GM06990 (cell line): Measurements from ENCODE around the gene DHRS13.

Source experiments
- DNase-seq: peaks from one replicate; pipeline ENCODE4 v3.0.0-alpha.2; 2011; ENCODE audit not compliant: insufficient read length; ENCODE audit errors: extremely low read depth
- H3K27me3 ChIP-seq: replicated peaks from 2 replicates; pipeline ENCODE4 v1.6.0; 2011; ENCODE audit warnings: low read length; ENCODE audit not compliant: control insufficient read depth, insufficient read depth
- H3K36me3 ChIP-seq: 2 replicates; pipeline ENCODE4 v1.5.1; 2011; ENCODE audit warnings: low read length; ENCODE audit not compliant: control insufficient read depth, insufficient read depth
- H3K4me3 ChIP-seq: replicated peaks from 2 replicates; pipeline ENCODE4 v1.5.1; 2011; ENCODE audit warnings: low read depth, mild to moderate bottlenecking, control low read depth, low read length
- TF ChIP-seq, protein P1 (sequence below): IDR thresholded peaks from 2 replicates; pipeline ENCODE4 v1.5.1; 2011; ENCODE audit warnings: low read length, control low read depth, mild to moderate bottlenecking, inconsistent platforms; ENCODE audit not compliant: insufficient read depth, poor library complexity, severe bottlenecking

Gene DHRS13

DNA sequence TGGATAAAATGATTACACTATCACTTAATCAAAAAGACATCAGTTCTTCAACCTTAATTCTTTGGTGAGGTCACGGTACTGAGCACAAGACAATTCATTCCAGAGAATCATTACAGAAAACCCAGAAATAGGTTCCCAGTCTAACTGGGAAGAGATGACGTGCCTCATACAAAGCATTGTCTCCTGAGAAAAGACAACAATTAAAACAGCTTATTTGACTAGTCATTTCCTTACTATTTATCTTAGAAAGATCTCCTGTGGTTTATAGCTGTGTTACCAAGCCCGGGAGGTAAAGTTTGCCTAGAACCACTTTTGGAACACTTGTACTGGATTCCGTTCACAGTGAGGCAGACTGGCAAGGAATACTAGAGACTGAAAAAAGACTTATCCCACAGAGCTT lies 43.4 kb upstream of the DHRS13 start:
- TF ChIP-seq, protein P1, sequence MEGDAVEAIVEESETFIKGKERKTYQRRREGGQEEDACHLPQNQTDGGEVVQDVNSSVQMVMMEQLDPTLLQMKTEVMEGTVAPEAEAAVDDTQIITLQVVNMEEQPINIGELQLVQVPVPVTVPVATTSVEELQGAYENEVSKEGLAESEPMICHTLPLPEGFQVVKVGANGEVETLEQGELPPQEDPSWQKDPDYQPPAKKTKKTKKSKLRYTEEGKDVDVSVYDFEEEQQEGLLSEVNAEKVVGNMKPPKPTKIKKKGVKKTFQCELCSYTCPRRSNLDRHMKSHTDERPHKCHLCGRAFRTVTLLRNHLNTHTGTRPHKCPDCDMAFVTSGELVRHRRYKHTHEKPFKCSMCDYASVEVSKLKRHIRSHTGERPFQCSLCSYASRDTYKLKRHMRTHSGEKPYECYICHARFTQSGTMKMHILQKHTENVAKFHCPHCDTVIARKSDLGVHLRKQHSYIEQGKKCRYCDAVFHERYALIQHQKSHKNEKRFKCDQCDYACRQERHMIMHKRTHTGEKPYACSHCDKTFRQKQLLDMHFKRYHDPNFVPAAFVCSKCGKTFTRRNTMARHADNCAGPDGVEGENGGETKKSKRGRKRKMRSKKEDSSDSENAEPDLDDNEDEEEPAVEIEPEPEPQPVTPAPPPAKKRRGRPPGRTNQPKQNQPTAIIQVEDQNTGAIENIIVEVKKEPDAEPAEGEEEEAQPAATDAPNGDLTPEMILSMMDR, result no peak
- H3K4me3 ChIP-seq, result peak overlapping the region; percentile 27; the same call in 1 of the 2 replicates
- no peak for DNase-seq
- no peaks in the 10 kb centered on the region; the same call in 1 of the 2 replicates for H3K36me3 ChIP-seq
- no peaks in the 10 kb centered on the region for H3K27me3 ChIP-seq

DNA sequence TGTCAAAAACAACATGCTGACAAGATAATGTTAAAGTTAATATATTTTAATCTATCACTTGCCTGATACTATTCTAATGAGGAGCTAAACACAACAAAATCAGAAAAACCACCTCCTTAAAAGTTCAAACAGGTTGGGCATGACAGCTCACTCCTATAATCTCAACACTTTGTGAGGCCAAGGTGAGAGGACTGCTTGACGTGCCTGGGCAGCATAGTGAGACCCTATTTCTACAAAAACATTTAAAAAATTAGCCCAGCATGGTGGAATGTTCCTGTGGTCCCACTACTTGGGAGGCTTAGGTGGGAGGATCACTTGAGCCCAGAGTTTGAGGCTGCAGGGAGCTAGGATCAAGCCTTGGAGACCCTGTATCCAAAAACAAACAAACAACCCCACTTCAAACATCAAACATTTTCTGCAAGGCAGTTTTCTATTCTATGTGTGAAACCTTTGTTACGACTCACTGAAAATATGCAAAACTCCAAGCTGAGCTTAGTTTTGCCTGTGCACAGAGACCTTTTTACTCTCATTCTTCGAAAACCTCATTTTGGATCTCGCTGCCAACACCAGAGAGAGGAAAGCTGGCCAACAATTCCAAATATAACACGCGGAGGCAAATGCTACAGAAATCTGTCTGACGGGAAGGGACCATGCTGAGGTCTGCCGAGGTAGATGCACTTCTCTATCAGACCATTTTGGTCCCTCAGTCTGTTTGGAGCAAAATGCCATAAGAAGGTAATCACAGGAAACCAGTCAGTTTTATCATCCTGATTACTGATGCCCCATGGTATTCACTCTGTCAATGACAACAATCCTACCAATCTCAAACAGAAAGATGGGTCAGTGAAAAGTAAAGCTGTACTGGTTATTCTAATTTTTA lies 42.2 kb upstream of the DHRS13 start:
- no peaks in the 10 kb centered on the region; the same call in 1 of the 2 replicates for H3K36me3 ChIP-seq
- DNase-seq, result no peak
- H3K4me3 ChIP-seq, result peak overlapping the region; percentile 27
- TF ChIP-seq, protein P1, result no peak
- no peaks in the 10 kb centered on the region for H3K27me3 ChIP-seq

DNA sequence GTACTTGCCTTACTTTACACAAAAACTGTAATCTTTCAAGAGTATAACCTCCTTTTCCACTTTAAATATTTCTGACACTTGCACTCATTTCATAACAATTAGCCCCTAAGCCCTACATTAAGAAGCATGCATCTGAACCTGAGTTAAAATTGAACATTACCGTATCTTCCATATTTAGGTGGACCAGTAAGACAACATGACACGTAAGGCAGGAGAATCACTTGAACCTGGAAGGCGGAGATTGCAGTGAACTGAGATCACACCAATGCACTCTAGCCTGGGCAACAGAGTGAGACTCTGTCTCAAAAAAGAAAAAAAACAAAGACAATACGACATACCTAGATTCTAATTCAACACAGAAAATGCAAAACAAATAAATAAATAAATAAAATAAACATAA lies 41.5 kb upstream of the DHRS13 start:
- H3K27me3 ChIP-seq, result no peaks in the 10 kb centered on the region
- TF ChIP-seq, protein P1, result no peak
- H3K36me3 ChIP-seq, result no peaks in the 10 kb centered on the region; the same call in 1 of the 2 replicates
- H3K4me3 ChIP-seq, result no peak overlapping the region
- no peak for DNase-seq

DNA sequence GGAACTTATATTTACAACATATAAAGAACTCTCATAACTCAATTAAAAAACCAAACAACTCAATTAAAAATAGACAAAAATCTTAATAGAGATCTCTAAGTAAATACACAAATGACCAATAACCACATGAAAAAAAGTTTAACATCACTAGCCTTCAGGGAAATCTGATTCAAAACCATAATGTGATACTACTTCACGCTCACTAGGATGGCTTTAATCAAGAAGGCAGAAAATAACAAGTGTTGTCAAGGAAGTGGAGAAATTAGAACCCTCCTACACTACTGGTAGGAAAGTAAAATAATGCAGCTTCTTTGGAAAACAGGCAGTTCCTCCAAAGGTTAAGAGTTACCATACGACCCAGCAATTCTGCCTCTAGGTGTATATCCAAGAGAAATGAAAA lies 40.0 kb upstream of the DHRS13 start:
- no peaks in the 10 kb centered on the region for H3K27me3 ChIP-seq

DNA sequence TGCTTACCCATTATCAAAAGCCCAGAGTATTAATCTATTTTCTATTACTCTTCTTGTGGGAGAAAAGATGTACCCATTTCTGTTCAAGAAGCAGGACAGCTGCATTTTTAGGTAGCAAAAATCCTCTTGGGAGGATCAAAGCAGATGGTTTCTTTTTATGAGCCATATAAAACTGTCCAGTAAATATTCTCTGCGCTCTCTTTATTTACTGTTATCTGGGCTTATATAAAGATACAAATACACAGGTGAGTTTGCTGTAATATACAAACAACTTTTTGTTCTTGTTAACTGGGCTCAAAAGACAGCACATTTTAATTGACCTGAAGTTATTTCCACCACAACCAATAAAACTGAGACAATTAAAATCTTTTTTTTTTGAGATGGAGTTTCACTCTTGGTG lies 38.4 kb upstream of the DHRS13 start:
- H3K27me3 ChIP-seq, result no peaks in the 10 kb centered on the region
- TF ChIP-seq, protein P1, result no peak
- H3K4me3 ChIP-seq, result no peak overlapping the region
- no peak for DNase-seq
- H3K36me3 ChIP-seq, result no peaks in the 10 kb centered on the region; the same call in 1 of the 2 replicates

More for the DNA sequence above, 40.0 kb upstream of the DHRS13 start:
- Histone ChIP-seq H3K4me3 (no peak overlapping the region), H3K36me3 (no peaks in the 10 kb centered on the region; the same call in 1 of the 2 replicates)
- TF ChIP-seq, protein P1, result no peak
- no peak for DNase-seq

DNA sequence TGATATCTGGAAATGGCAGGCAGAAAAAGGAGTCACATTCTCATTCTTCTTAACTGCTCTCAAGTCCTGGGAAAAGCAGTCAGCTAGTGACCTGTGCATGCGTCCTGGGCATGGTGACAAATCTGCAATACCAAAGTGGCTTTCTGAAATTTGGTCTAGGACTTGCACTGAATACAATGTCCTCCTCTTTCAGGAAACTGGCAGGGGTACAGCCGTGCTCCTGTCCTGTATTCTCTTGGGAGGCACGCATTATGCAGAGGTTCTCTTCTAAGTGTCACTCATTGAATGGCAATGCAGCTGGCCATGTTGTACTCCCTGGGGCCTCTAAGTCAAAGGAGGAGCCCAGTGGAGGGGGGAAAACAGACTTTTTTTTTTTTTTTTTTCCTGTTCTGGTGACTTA lies 37.8 kb upstream of the DHRS13 start:
- no peaks in the 10 kb centered on the region; the same call in 1 of the 2 replicates for H3K36me3 ChIP-seq

More for the DNA sequence above, 37.8 kb upstream of the DHRS13 start:
- no peak for DNase-seq
- TF ChIP-seq, protein P1, result no peak
- Histone ChIP-seq H3K4me3 (no peak overlapping the region), H3K27me3 (no peaks in the 10 kb centered on the region)
